Peyer's patch (tissue), 4 donors: ENCODE data around the gene GFOD2. TPM values are rescaled to one million over a fixed set of nuclear protein-coding genes. Genes with fewer than 3 reads are reported as not detected.

ENCODE experiments used
- DNase-seq, 3 donors: peaks; one replicate each; pipeline ENCODE4 v3.0.0-alpha.2; 2017 to 2019
- H3K27ac ChIP-seq, 4 donors: fragments of 200-600 bp; sonication (generic); one replicate each; pipeline ENCODE4 v1.5.1; 2016 to 2019
- H3K27me3 ChIP-seq, 2 donors: fragments of 200-600 bp; sonication (generic); one replicate each; pipeline ENCODE4 v1.5.1; 2019
- H3K36me3 ChIP-seq, 3 donors: fragments of 200-600 bp; sonication (generic); one replicate each; pipeline ENCODE4 v1.5.1; 2016 to 2019
- H3K4me1 ChIP-seq, 4 donors: fragments of 200-600 bp; sonication (generic); one replicate each; pipeline ENCODE4 v1.5.1; 2016 to 2019
- H3K4me3 ChIP-seq, 4 donors: fragments of 200-600 bp; sonication (generic); 1 replicate in 3 of 4; 2 replicates in 1 of 4; pipeline ENCODE4 v1.5.1; 2016 to 2019; ENCODE audit warnings: mild to moderate bottlenecking in 1 of 4
- H3K9me3 ChIP-seq, 4 donors: fragments of 200-600 bp; sonication (generic); one replicate each; pipeline ENCODE4 v1.5.1; 2016 to 2019; ENCODE audit warnings: mild to moderate bottlenecking in 1 of 4
- CTCF ChIP-seq, 6 experiments: fragments of 450-650 bp in 4 of 6; fragments of 200-600 bp in 2 of 6; sonication (generic) in 1 of 6; IDR thresholded peaks; one replicate each; pipeline ENCODE4 v1.5.1; 2017 to 2019; ENCODE audit warnings: antibody characterized with exemption in 6 of 6, mild to moderate bottlenecking in 3 of 6, moderate library complexity in 1 of 6
- POLR2A ChIP-seq, 2 donors: fragments of 450-650 bp; IDR thresholded peaks; one replicate each; pipeline ENCODE4 v1.5.1; 2017; ENCODE audit warnings: antibody characterized with exemption in 2 of 2, mild to moderate bottlenecking in 2 of 2, moderate library complexity in 2 of 2
- total RNA-seq, 4 donors: library from RNA; depleted of rRNA; stranded (reverse); fragments of >200 nt; gene quantifications; one replicate each; pipeline ENCODE4 v1.1.0, GENCODE V29; 2016

Gene GFOD2
- total RNA-seq, 4 donors from 2014 or later = 9.9 to 40.7 (median 24.6) TPM

GRCh38 chr16:67741118-67741517 is 22.0 kb upstream of the GFOD2 start:
- Histone ChIP-seq H3K27me3 (no peaks in the 10 kb centered on the region), H3K9me3 (no peaks in the 10 kb centered on the region), H3K27ac (no peak overlapping the region), H3K36me3 (peaks cover 0 to 56% (median 0%) of the 10 kb centered on the region in 3 donors), H3K4me1 (no peaks in the 10 kb centered on the region), H3K4me3 (no peak overlapping the region)
- no peak for DNase-seq
- no peak for TF ChIP-seq CTCF (IDR thresholded peaks at IDR 0.05)
- TF ChIP-seq POLR2A (IDR thresholded peaks at IDR 0.05) = no peak

GRCh38 chr16:67740391-67740790 is 21.3 kb upstream of the GFOD2 start:
- DNase-seq = no peak
- Histone ChIP-seq H3K27me3 (no peaks in the 10 kb centered on the region), H3K4me3 (no peak overlapping the region), H3K9me3 (no peaks in the 10 kb centered on the region), H3K36me3 (peaks cover 0 to 56% (median 0%) of the 10 kb centered on the region in 3 donors), H3K27ac (no peak overlapping the region), H3K4me1 (no peaks in the 10 kb centered on the region)
- no peak for TF ChIP-seq POLR2A (IDR thresholded peaks at IDR 0.05)
- TF ChIP-seq CTCF (IDR thresholded peaks at IDR 0.05) = no peak

- no peak for DNase-seq
- peaks cover 0 to 49% (median 0%) of the 10 kb centered on the region in 3 donors for H3K36me3 ChIP-seq
- no peaks in the 10 kb centered on the region for H3K4me1 ChIP-seq
- no peaks in the 10 kb centered on the region for H3K9me3 ChIP-seq
- TF ChIP-seq CTCF (IDR thresholded peaks at IDR 0.05) (no peak), POLR2A (IDR thresholded peaks at IDR 0.05) (no peak)
- H3K27me3 ChIP-seq = no peaks in the 10 kb centered on the region
- H3K27ac ChIP-seq = no peak overlapping the region
- no peak overlapping the region for H3K4me3 ChIP-seq
Measured at GRCh38 chr16:67736858-67737257, 17.7 kb upstream of the GFOD2 start.

GRCh38 chr16:67734731-67735201 is 15.7 kb upstream of the GFOD2 start:
- H3K27me3 ChIP-seq = no peaks in the 10 kb centered on the region
- TF ChIP-seq POLR2A (IDR thresholded peaks at IDR 0.05) (no peak), CTCF (IDR thresholded peaks at IDR 0.05) (no peak)
- peaks cover 0 to 57% (median 0%) of the 10 kb centered on the region in 3 donors for H3K36me3 ChIP-seq
- no peak overlapping the region for H3K27ac ChIP-seq
- H3K4me1 ChIP-seq = no peaks in the 10 kb centered on the region
- no peak overlapping the region for H3K4me3 ChIP-seq
- no peak for DNase-seq
- H3K9me3 ChIP-seq = no peaks in the 10 kb centered on the region

- no peaks in the 10 kb centered on the region for H3K9me3 ChIP-seq
- DNase-seq = no peak
- TF ChIP-seq CTCF (IDR thresholded peaks at IDR 0.05) = no peak
- no peak for TF ChIP-seq POLR2A (IDR thresholded peaks at IDR 0.05)
- H3K27ac ChIP-seq = no peak overlapping the region
- no peak overlapping the region for H3K4me3 ChIP-seq
- H3K27me3 ChIP-seq = no peaks in the 10 kb centered on the region
- peaks cover 0 to 59% (median 0%) of the 10 kb centered on the region in 3 donors for H3K36me3 ChIP-seq
- no peaks in the 10 kb centered on the region for H3K4me1 ChIP-seq
Measured at GRCh38 chr16:67733734-67734470, 14.8 kb upstream of the GFOD2 start.
